ENCODE results near the gene SLC27A3.

DNA sequence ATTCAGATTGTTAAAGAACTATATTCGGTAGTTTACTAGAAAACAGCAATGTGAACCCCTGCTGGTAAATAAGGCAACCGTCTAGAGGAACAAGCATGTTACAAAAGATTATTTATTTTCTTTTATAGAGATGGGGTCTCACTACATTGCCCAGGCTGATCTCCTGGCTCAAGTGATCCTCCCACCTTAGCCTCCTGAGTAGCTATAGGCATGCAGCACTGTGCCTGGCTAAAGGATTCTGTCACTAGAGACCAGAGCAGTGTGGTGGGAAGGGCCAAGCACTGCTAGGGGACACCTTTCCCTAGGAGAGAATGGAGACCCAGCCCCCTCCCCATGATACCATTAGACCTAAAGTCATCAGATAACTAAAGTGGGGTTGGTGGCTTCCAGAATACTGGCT lies 28.9 kb downstream of the SLC27A3 start:
- TF ChIP-seq, protein P1, sequence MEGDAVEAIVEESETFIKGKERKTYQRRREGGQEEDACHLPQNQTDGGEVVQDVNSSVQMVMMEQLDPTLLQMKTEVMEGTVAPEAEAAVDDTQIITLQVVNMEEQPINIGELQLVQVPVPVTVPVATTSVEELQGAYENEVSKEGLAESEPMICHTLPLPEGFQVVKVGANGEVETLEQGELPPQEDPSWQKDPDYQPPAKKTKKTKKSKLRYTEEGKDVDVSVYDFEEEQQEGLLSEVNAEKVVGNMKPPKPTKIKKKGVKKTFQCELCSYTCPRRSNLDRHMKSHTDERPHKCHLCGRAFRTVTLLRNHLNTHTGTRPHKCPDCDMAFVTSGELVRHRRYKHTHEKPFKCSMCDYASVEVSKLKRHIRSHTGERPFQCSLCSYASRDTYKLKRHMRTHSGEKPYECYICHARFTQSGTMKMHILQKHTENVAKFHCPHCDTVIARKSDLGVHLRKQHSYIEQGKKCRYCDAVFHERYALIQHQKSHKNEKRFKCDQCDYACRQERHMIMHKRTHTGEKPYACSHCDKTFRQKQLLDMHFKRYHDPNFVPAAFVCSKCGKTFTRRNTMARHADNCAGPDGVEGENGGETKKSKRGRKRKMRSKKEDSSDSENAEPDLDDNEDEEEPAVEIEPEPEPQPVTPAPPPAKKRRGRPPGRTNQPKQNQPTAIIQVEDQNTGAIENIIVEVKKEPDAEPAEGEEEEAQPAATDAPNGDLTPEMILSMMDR (IDR thresholded peaks at IDR 0.05), result no peak
- TF ChIP-seq EP300 (IDR thresholded peaks at IDR 0.05; ENCODE audit: low read depth), result no peak
- no peak for TF ChIP-seq POLR2A (IDR thresholded peaks at IDR 0.05)
- TF ChIP-seq POLR2AphosphoS5 (IDR thresholded peaks at IDR 0.05), result no peak
